ENCODE results near the gene IGF1R. TPM values are rescaled to one million over a fixed set of nuclear protein-coding genes. Genes with fewer than 3 reads are reported as not detected.

IGF1R gene
- total and polyA plus RNA-seq, 2 of the 8 experiments (the other 6 are each of a cell fraction or from before 2014, with no cell fraction given) = 32.9 to 109 TPM

GRCh38 chr15:98737159-98737558, 88.8 kb downstream of the IGF1R start (continued):
- no peak for TF ChIP-seq JUN (IDR thresholded peaks at IDR 0.05; ENCODE audit: low read depth, low read length)
- no peak for TF ChIP-seq CBX8 (IDR thresholded peaks at IDR 0.05; ENCODE audit: borderline replicate concordance, low read depth, low read length)
- TF ChIP-seq HDAC2 (IDR thresholded peaks at IDR 0.05; ENCODE audit: borderline replicate concordance in 1 of 2, low read depth in 2 of 2, low read length in 2 of 2) = no peak
